GM12878 (cell line): Measurements from ENCODE around the gene FUBP3. TPM values are rescaled to one million over a fixed set of nuclear protein-coding genes. Genes with fewer than 3 reads are reported as not detected.

Experiments used
- ATAC-seq: fragments of 200-7000 bp; cut with Tn5 transposase; 3 replicates; pipeline ENCODE4 v1.9.1; 2020; ENCODE audit warnings: mild to moderate bottlenecking, moderate library complexity
- BruUV-seq: library from RNA; stranded (reverse); fragments of 400-500 nt; replicated peaks from 2 replicates; lab custom pipeline; 2021; lab: Mats Ljungman, UMichigan
- CTCF ChIA-PET: fragments of 300-600 bp; sonication (Branson Sonifier 250); formaldehyde crosslinking; extraction: SDS; loops from one replicate; lab custom pipeline; 2021; ENCODE audit warnings: inconsistent platforms; lab: Yijun Ruan, JAX
- POLR2A ChIA-PET: fragments of 350-600 bp; formaldehyde crosslinking; extraction: SDS; loops from one replicate; lab custom pipeline; 2021; ENCODE audit warnings: inconsistent platforms; lab: Charles Lee
- RAD21 ChIA-PET: fragments of 300-600 bp; sonication (Branson Sonifier 250); formaldehyde crosslinking; loops from one replicate; lab custom pipeline; 2023; ENCODE audit warnings: antibody characterized with exemption; ENCODE audit not compliant: unreplicated experiment; lab: Charles Lee
- SMC1A ChIA-PET: fragments of 300-600 bp; sonication (Branson Sonifier 250); formaldehyde crosslinking; loops from one replicate; lab custom pipeline; 2023; ENCODE audit not compliant: unreplicated experiment, uncharacterized antibody; lab: Charles Lee
- DNase-seq: peaks from one replicate; pipeline ENCODE4 v3.0.0-alpha.2; 2011; ENCODE audit warnings: low read depth, low spot score
- FAIRE-seq: peaks from 3 replicates; lab custom pipeline; 2011; peaks lifted over from hg19 to GRCh38; lab: Jason Lieb, UNC
- H2AFZ ChIP-seq: 2 replicates; pipeline ENCODE4 v1.6.0; 2011; ENCODE audit warnings: low read depth, low read length, control low read depth; ENCODE audit not compliant: control insufficient read depth
- H3K27ac ChIP-seq: 2 replicates; pipeline ENCODE4 v1.5.1; 2011; ENCODE audit warnings: control low read depth; ENCODE audit not compliant: control insufficient read depth, insufficient read depth
- H3K27me3 ChIP-seq, 2 experiments: replicated peaks in 1 of 2; 2 replicates each; pipeline versions ENCODE4 v1.6.0 to v1.6.1; 2011; ENCODE audit warnings: low read length in 1 of 2; ENCODE audit not compliant: control insufficient read depth in 2 of 2, insufficient read depth in 2 of 2
- H3K36me3 ChIP-seq, 2 experiments: 2 replicates each; pipeline ENCODE4 v1.5.1; 2011; ENCODE audit warnings: low read length in 1 of 2; ENCODE audit not compliant: control insufficient read depth in 2 of 2, insufficient read depth in 2 of 2
- H3K4me1 ChIP-seq: 2 replicates; pipeline ENCODE4 v1.6.1; 2011; ENCODE audit warnings: mild to moderate bottlenecking, low read length, moderate library complexity, mixed read lengths; ENCODE audit not compliant: control insufficient read depth, insufficient read depth
- H3K4me2 ChIP-seq: 2 replicates; pipeline ENCODE4 v1.6.0; 2011; ENCODE audit warnings: control low read depth; ENCODE audit not compliant: control insufficient read depth, insufficient read depth
- H3K4me3 ChIP-seq: fragments of 200-600 bp; sonication (generic); 2 replicates; pipeline ENCODE4 v1.5.1; 2016
- H3K79me2 ChIP-seq: 2 replicates; pipeline ENCODE4 v1.6.0; 2011; ENCODE audit warnings: low read length; ENCODE audit not compliant: control insufficient read depth, insufficient read depth
- H3K9ac ChIP-seq: 2 replicates; pipeline ENCODE4 v1.8.0; 2011; ENCODE audit warnings: low read length, control low read depth, mixed read lengths; ENCODE audit not compliant: control insufficient read depth, insufficient read depth
- H3K9me3 ChIP-seq: replicated peaks from 3 replicates; pipeline ENCODE4 v1.5.1; 2011; ENCODE audit warnings: mild to moderate bottlenecking, low read length; ENCODE audit not compliant: control insufficient read depth, insufficient read depth
- H4K20me1 ChIP-seq: 2 replicates; pipeline ENCODE4 v1.6.0; 2011; ENCODE audit not compliant: control insufficient read depth, insufficient read depth
- ATF7 ChIP-seq: fragments of 450-650 bp; IDR thresholded peaks from 2 replicates; pipeline ENCODE4 v1.6.1; 2016; ENCODE audit warnings: low read depth, mild to moderate bottlenecking
- ETV6 ChIP-seq, 2 experiments: fragments of 450-650 bp in 1 of 2; IDR thresholded peaks in 1 of 2; conservative IDR thresholded peaks in 1 of 2; 2 replicates each; pipeline ENCODE4 v1.6.1; 2014; ENCODE audit warnings: antibody characterized with exemption in 1 of 2, borderline replicate concordance in 1 of 2, low read depth in 1 of 2, mild to moderate bottlenecking in 1 of 2, moderate library complexity in 1 of 2
- FOS ChIP-seq: IDR thresholded peaks from 3 replicates; pipeline ENCODE4 v1.6.1; 2011; ENCODE audit warnings: borderline replicate concordance; ENCODE audit not compliant: insufficient read length; ENCODE audit errors: extremely low read depth
- HDGF ChIP-seq: fragments of 450-650 bp; IDR thresholded peaks from 2 replicates; pipeline ENCODE4 v1.6.1; 2016; ENCODE audit warnings: antibody characterized with exemption
- MEF2A ChIP-seq: IDR thresholded peaks from 2 replicates; pipeline ENCODE4 v1.6.1; 2011; ENCODE audit warnings: low read depth, mild to moderate bottlenecking, low read length, moderate library complexity; ENCODE audit not compliant: insufficient read depth
- NBN ChIP-seq: fragments of 450-650 bp; IDR thresholded peaks from 2 replicates; pipeline ENCODE4 v1.6.1; 2016
- PAX8 ChIP-seq: fragments of 450-650 bp; IDR thresholded peaks from 2 replicates; pipeline ENCODE4 v1.6.1; 2017; ENCODE audit warnings: mild to moderate bottlenecking, moderate library complexity
- POU2F2 ChIP-seq: IDR thresholded peaks from 3 replicates; pipeline ENCODE4 v1.6.1; 2011; ENCODE audit warnings: low read depth, mild to moderate bottlenecking, low read length, borderline replicate concordance
- RAD21 ChIP-seq: IDR thresholded peaks from 2 replicates; pipeline ENCODE4 v1.6.1; 2011; ENCODE audit warnings: mild to moderate bottlenecking, low read depth, low read length, moderate library complexity; ENCODE audit not compliant: insufficient read depth
- RELA ChIP-seq: fragments of 450-650 bp; IDR thresholded peaks from 2 replicates; pipeline ENCODE4 v1.8.0; 2014; ENCODE audit warnings: borderline replicate concordance; ENCODE audit not compliant: partially characterized antibody
- SIN3A ChIP-seq: IDR thresholded peaks from 2 replicates; pipeline ENCODE4 v1.6.1; 2012; ENCODE audit warnings: low read depth, low read length, improper control_type of control experiment
- SRF ChIP-seq, 2 experiments: IDR thresholded peaks; 2 replicates each; pipeline ENCODE4 v1.6.1; 2011; ENCODE audit warnings: low read depth in 2 of 2, low read length in 2 of 2, mild to moderate bottlenecking in 1 of 2, moderate library complexity in 1 of 2
- SUZ12 ChIP-seq: fragments of 200-600 bp; sonication (generic); IDR thresholded peaks from one replicate; pipeline ENCODE4 v1.6.1; 2018; ENCODE audit warnings: antibody characterized with exemption, mild to moderate bottlenecking; ENCODE audit not compliant: unreplicated experiment
- TCF12 ChIP-seq: IDR thresholded peaks from 2 replicates; pipeline ENCODE4 v1.6.1; 2011; ENCODE audit warnings: low read depth, mild to moderate bottlenecking, low read length
- YY1 ChIP-seq: IDR thresholded peaks from 2 replicates; pipeline ENCODE4 v1.6.1; 2011; ENCODE audit warnings: low read depth, mild to moderate bottlenecking, low read length
- ZNF384 ChIP-seq: IDR thresholded peaks from 2 replicates; pipeline ENCODE4 v1.6.1; 2012; ENCODE audit warnings: low read depth, mild to moderate bottlenecking, low read length, improper control_type of control experiment, borderline replicate concordance
- ZSCAN29 ChIP-seq: fragments of 450-650 bp; IDR thresholded peaks from 2 replicates; pipeline ENCODE4 v1.6.1; 2017; ENCODE audit warnings: mild to moderate bottlenecking, moderate library complexity
- ZZZ3 ChIP-seq: IDR thresholded peaks from 2 replicates; pipeline ENCODE4 v1.6.1; 2011; ENCODE audit warnings: low read depth; ENCODE audit not compliant: control insufficient read depth, insufficient read length
- WGBS: methylation state at CpG from one replicate; pipeline ENCODE4 v1.1.6; 2016; ENCODE audit warnings: low lambda C conversion rate; ENCODE audit not compliant: insufficient replicate concordance, insufficient coverage; ENCODE audit errors: missing lambda C conversion rate; 5-methylcytosine and 5-hydroxymethylcytosine counted together
- in situ Hi-C: fragments of 300-500 bp; cut with MboI; formaldehyde crosslinking; loops from 9 replicates; pipeline ENCODE4 v1.14.3; 2018; ENCODE audit warnings: mixed read lengths
- intact Hi-C: fragments of 100-400 bp; cut with micrococcal nuclease; formaldehyde crosslinking; loops from one replicate; pipeline ENCODE4 v1.14.2; 2022; ENCODE audit not compliant: unreplicated experiment
- polyA plus RNA-seq, 11 experiments: library from polyadenylated mRNA; depleted of rRNA in 4 of 11; unstranded in 6 of 11; stranded (reverse) in 5 of 11; fragments of >200 nt; fragmentation: Nextera tagmentation in 4 of 11; fragmentation: Illumina TruSeq in 1 of 11; extraction: Ambion mirVana in 4 of 11; extraction: Trizol in 1 of 11; gene quantifications; 1 replicate in 1 of 11; 2 replicates in 10 of 11; pipeline versions ENCODE4 v1.2.1 to v1.2.3, GENCODE V29; 2011 to 2016; ENCODE audit warnings: inconsistent platforms in 2 of 11, missing spikeins in 2 of 11, low read depth in 1 of 11
- total RNA-seq, 4 experiments: library from RNA; depleted of rRNA in 3 of 4; stranded (reverse); fragments of >200 nt in 3 of 4; fragmentation: Illumina TruSeq in 1 of 4; extraction: Trizol in 1 of 4; gene quantifications; 2 replicates each; pipeline versions ENCODE4 v1.2.1 to v1.2.3, GENCODE V29; 2013 to 2021
- TF ChIP-seq, protein P1 (sequence below): fragments of 450-650 bp; conservative IDR thresholded peaks from 2 replicates; pipeline ENCODE4 v1.6.1; 2017; ENCODE audit warnings: mild to moderate bottlenecking, moderate library complexity
- TF ChIP-seq, protein P2 (sequence below): fragments of 450-650 bp; IDR thresholded peaks from 2 replicates; pipeline ENCODE4 v1.6.1; 2017; ENCODE audit warnings: borderline replicate concordance

FUBP3 gene
- total and polyA plus RNA-seq, 10 of the 15 experiments (the other 5 are each of a cell fraction or from before 2014, with no cell fraction given) = 2.4 to 49.4 (median 37.2) TPM

DNA sequence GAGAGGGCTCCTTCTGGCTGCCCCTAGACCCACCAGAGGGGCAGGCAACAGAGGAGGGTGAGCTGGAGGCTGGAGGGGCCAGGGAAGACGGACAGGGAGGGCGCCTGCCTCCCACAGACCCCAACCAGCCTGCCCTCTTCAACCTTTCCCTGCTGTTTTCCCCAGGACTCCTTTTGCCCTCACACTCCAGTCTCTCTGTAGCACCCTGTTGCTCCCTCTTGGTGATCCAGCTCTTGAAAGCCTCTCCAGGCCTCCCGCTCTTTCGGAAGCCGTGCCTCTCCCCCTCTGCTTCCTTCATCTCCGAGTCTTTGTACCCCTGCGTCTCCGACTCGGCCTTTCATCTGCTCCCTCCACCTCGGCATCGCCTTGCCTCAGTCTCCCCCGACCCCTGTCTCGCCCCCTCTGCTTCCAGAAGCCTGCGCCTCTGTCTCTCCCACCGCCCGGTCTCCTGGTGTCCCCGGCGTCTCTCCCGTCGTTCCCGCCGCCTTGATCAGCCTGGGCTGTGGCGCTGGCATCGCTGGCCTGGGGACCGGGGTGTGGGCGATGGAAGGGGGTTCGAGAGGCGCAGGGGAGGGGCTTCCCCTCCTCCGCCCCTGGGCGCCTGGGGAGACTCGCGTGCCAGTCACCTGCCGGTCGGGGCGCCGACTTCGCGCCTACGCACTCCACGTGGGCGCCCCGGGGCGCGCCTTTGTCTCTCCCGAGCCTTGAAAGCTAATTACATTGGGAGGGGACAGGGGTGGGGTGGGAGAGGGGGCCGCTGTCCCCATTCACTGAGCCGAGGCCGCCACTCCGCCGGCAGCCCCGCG, 79.7 kb downstream of the FUBP3 start:
- Histone ChIP-seq H4K20me1 (no peaks in the 10 kb centered on the region), H3K27me3 (peaks cover 14 to 21% of the 10 kb centered on the region in 2 experiments)

More for the DNA sequence above, 79.7 kb downstream of the FUBP3 start:
- ChIA-PET POLR2A (no interaction called here), SMC1A (no interaction called here), RAD21 (no interaction called here), CTCF (no interaction called here)
- no peaks in the 10 kb centered on the region for H3K4me1 ChIP-seq
- H3K4me2 ChIP-seq = no peak overlapping the region
- no peaks in the 10 kb centered on the region for H3K9me3 ChIP-seq
- DNase-seq = no peak
- TF ChIP-seq ZZZ3 = no peak
- no peak for TF ChIP-seq PAX8
- TF ChIP-seq HDGF = no peak
- TF ChIP-seq SIN3A = no peak
- TF ChIP-seq YY1 = no peak
- no peak for TF ChIP-seq ATF7
- TF ChIP-seq, protein P1, sequence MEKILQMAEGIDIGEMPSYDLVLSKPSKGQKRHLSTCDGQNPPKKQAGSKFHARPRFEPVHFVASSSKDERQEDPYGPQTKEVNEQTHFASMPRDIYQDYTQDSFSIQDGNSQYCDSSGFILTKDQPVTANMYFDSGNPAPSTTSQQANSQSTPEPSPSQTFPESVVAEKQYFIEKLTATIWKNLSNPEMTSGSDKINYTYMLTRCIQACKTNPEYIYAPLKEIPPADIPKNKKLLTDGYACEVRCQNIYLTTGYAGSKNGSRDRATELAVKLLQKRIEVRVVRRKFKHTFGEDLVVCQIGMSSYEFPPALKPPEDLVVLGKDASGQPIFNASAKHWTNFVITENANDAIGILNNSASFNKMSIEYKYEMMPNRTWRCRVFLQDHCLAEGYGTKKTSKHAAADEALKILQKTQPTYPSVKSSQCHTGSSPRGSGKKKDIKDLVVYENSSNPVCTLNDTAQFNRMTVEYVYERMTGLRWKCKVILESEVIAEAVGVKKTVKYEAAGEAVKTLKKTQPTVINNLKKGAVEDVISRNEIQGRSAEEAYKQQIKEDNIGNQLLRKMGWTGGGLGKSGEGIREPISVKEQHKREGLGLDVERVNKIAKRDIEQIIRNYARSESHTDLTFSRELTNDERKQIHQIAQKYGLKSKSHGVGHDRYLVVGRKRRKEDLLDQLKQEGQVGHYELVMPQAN = no peak
- TF ChIP-seq ETV6 (conservative IDR thresholded peaks at IDR 0.05 in 1 of 2, IDR thresholded peaks at IDR 0.05 in 1 of 2; ENCODE audit: borderline replicate concordance in 1 of 2, low read depth in 1 of 2) = no peak
- no peak for TF ChIP-seq NBN
- TF ChIP-seq, protein P2, sequence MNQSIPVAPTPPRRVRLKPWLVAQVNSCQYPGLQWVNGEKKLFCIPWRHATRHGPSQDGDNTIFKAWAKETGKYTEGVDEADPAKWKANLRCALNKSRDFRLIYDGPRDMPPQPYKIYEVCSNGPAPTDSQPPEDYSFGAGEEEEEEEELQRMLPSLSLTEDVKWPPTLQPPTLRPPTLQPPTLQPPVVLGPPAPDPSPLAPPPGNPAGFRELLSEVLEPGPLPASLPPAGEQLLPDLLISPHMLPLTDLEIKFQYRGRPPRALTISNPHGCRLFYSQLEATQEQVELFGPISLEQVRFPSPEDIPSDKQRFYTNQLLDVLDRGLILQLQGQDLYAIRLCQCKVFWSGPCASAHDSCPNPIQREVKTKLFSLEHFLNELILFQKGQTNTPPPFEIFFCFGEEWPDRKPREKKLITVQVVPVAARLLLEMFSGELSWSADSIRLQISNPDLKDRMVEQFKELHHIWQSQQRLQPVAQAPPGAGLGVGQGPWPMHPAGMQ = no peak
- no peak for TF ChIP-seq SUZ12
- TF ChIP-seq TCF12 = no peak
- no peak for TF ChIP-seq POU2F2
- TF ChIP-seq RAD21 = no peak
- TF ChIP-seq SRF (IDR thresholded peaks at IDR 0.05; ENCODE audit: low read depth in 2 of 2, low read length in 2 of 2) = no peak
- no peak for TF ChIP-seq ZSCAN29
- no peak for TF ChIP-seq RELA
- no peak for TF ChIP-seq FOS
- TF ChIP-seq ZNF384 = no peak
- TF ChIP-seq MEF2A = no peak
- no peaks in the 10 kb centered on the region for H3K36me3 ChIP-seq
- no peak for ATAC-seq
- no peak for FAIRE-seq
- no peak overlapping the region for H3K4me3 ChIP-seq
- no peaks in the 10 kb centered on the region for H3K79me2 ChIP-seq
- intact Hi-C loops (no loop called here), in situ Hi-C loops (no loop called here)
- no peak overlapping the region for H2AFZ ChIP-seq
- 62% methylated on average over 27 of the region's 52 CpGs for WGBS
- no peak overlapping the region for H3K9ac ChIP-seq
- no peak overlapping the region for H3K27ac ChIP-seq
- no TSS peak for BruUV-seq
